Measurements from ENCODE around the gene GCNT3. TPM values are rescaled to one million over a fixed set of nuclear protein-coding genes. Genes with fewer than 3 reads are reported as not detected.

Gene GCNT3, protein sequence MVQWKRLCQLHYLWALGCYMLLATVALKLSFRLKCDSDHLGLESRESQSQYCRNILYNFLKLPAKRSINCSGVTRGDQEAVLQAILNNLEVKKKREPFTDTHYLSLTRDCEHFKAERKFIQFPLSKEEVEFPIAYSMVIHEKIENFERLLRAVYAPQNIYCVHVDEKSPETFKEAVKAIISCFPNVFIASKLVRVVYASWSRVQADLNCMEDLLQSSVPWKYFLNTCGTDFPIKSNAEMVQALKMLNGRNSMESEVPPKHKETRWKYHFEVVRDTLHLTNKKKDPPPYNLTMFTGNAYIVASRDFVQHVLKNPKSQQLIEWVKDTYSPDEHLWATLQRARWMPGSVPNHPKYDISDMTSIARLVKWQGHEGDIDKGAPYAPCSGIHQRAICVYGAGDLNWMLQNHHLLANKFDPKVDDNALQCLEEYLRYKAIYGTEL
- total RNA-seq = 1 to 10 TPM in 1 of 2 donors, under 1 TPM in 1; 0.48 to 1.3 TPM
- polyA plus RNA-seq (2013, experiment 1 of 2) = 0.11 TPM
- polyA plus RNA-seq (2013, experiment 2 of 2) = not detected
- long read RNA-seq, experiment 1 = 0 reads
- long read RNA-seq, experiment 2, full-length matches to known transcripts = 1 of 1 reads
- long read RNA-seq, experiment 2, partial matches to known transcripts = 0 of 1 reads
- long read RNA-seq, experiment 2, other reads (novel, unspliced or antisense) = 0 of 1 reads
- long read RNA-seq, experiment 3, full-length matches to known transcripts = 3 of 3 reads
- long read RNA-seq, experiment 3, partial matches to known transcripts = 0 of 3 reads
- long read RNA-seq, experiment 3, other reads (novel, unspliced or antisense) = 0 of 3 reads
- long read RNA-seq, experiment 4, partial matches to known transcripts = 0 of 1 reads
- long read RNA-seq, experiment 4, other reads (novel, unspliced or antisense) = 1 of 1 reads

DNA sequence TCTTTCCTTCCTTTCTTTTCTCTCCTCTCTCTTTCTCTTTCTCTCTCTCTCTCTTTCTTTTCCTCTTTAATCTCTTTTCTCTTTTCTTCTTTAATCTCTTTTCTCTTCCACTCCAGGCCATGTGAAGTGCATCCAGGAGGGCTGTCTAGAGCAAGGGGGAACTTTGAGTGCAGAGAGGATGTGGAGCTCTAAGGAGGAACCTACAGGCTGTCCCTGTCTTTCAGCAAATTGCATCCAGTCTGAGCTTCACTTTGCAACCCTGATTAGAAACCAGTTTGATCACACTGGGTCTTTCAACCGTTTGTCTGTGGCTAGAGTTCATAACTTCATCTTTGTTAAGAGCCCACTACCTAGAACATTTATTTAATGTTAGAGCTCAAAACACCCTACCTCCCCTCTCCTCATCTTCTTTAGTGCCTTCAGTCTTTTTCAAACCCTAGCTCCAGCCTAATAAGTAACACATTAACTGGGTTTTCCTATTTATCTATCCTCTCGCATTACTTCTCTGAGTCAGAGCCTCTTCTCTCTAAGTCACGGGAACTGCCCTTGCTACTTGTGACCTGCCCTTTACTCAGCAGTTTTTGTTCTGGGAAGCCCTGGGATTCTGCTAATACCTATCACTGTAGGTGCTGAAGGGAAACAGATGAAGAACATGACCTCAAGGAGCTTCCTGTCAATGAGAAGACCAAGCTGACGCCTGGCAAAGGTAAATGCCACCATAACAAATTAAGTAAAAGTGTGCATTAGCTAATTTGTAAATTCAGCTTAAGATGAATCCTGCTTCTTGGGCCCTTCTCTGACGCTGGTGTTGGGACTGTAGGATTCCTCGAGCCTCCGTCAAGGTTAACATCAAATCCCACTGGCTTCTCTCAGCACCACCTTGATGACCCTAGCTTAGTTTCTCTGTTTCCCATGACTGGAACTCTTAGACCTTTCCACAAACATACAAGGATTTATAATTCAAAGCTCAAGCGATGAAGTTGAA lies at the start of gene GCNT3:
Gene GCNT3 (plus strand): TSS at position 508 of the 985 bp plus-strand sequence. CDS start 6,456 bp downstream, outside the sequence.
- H3K4me1 ChIP-seq (ENCODE audit: control insufficient read depth, insufficient read depth, low read length) = no peaks in the 10 kb centered on the region
- no peak within 1 kb of the TSS for H3K27ac ChIP-seq (ENCODE audit: low read depth, low read length)
- H3K36me3 ChIP-seq (ENCODE audit: control insufficient read depth, insufficient read depth, low read length) = no peaks in the 10 kb centered on the region
- Mint-ChIP-seq H3K4me3 (no peak within 1 kb of the TSS), H3K9me3 (peaks cover 15% of the 10 kb centered on the region), H3K27me3 (ENCODE audit: insufficient read depth) (peaks cover 5% of the 10 kb centered on the region), H3K36me3 (ENCODE audit: low read depth) (peaks cover 2% of the 10 kb centered on the region), H3K27ac (no peak within 1 kb of the TSS), H3K4me1 (peaks cover 8% of the 10 kb centered on the region)
- no peak within 1 kb of the TSS for H3K9ac ChIP-seq (ENCODE audit: extremely low read depth, low read length, poor library complexity, severe bottlenecking)
- H3K27me3 ChIP-seq (ENCODE audit: control insufficient read depth, insufficient read depth, low read length, poor library complexity, severe bottlenecking) = no peaks in the 10 kb centered on the region
- TF ChIP-seq, protein P1, sequence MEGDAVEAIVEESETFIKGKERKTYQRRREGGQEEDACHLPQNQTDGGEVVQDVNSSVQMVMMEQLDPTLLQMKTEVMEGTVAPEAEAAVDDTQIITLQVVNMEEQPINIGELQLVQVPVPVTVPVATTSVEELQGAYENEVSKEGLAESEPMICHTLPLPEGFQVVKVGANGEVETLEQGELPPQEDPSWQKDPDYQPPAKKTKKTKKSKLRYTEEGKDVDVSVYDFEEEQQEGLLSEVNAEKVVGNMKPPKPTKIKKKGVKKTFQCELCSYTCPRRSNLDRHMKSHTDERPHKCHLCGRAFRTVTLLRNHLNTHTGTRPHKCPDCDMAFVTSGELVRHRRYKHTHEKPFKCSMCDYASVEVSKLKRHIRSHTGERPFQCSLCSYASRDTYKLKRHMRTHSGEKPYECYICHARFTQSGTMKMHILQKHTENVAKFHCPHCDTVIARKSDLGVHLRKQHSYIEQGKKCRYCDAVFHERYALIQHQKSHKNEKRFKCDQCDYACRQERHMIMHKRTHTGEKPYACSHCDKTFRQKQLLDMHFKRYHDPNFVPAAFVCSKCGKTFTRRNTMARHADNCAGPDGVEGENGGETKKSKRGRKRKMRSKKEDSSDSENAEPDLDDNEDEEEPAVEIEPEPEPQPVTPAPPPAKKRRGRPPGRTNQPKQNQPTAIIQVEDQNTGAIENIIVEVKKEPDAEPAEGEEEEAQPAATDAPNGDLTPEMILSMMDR (conservative IDR thresholded peaks at IDR 0.05) = no peak
- WGBS, 2 experiments (ENCODE audit: insufficient coverage in 1 of 2, insufficient read length in 1 of 2) = 80 to 81% methylated on average over 7 to 8 of the region's 8 CpGs
- DNase-seq = no peak
- H3K4me3 ChIP-seq (ENCODE audit: low read length) = peak within 1 kb of the TSS; percentile 44
- H3K9me3 ChIP-seq (ENCODE audit: control insufficient read depth, low read length) = peaks cover 5% of the 10 kb centered on the region

DNA sequence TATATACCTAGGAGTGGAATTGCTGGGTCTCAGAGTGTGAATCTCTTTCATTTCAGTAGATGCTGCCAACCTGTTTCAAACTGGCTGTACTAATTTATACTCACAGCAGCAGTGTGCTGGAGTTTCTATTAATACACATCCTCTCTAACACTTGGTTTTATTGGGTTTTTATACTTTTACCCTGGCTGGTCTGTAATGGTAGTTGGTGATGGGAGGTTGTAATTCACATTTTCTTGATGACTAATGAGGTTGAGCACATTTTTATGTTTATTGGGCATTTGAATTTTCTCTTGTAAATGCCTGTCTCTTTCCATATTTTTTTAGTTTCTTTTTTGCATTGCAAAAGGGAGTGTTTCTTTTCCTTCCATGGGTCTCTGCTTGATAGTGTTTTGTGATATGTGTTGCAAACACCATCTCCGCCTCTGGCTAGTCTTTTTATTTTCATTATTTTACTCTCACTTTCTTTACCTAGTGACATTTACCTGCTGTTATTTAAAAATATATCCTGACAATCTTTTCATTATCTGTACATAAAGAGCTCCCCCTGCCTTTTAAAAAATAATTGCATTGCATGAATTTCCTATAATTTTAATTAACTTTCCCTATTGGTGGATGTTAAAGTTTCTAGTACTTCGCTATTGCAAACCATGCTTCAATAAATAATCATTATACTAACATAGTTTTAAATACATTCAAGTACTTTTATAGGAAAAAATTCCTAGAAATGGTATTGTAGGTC lies 49.0 kb upstream of the GCNT3 start:
- H3K36me3 Mint-ChIP-seq (ENCODE audit: low read depth) = no peaks in the 10 kb centered on the region
- peaks cover 2% of the 10 kb centered on the region for H3K4me1 Mint-ChIP-seq
- Histone ChIP-seq H3K27ac (ENCODE audit: low read depth, low read length) (no peak overlapping the region), H3K9ac (ENCODE audit: extremely low read depth, low read length, poor library complexity, severe bottlenecking) (no peak overlapping the region), H3K9me3 (ENCODE audit: control insufficient read depth, low read length) (peaks cover 6% of the 10 kb centered on the region), H3K4me1 (ENCODE audit: control insufficient read depth, insufficient read depth, low read length) (no peaks in the 10 kb centered on the region), H3K27me3 (ENCODE audit: control insufficient read depth, insufficient read depth, low read length, poor library complexity, severe bottlenecking) (no peaks in the 10 kb centered on the region), H3K4me3 (ENCODE audit: low read length) (no peak overlapping the region), H3K36me3 (ENCODE audit: control insufficient read depth, insufficient read depth, low read length) (no peaks in the 10 kb centered on the region)
- H3K27ac Mint-ChIP-seq = no peak overlapping the region
- DNase-seq = no peak
- WGBS, 2 experiments (ENCODE audit: insufficient coverage in 1 of 2, insufficient read length in 1 of 2) = 90% methylated on average over 1 of the region's 2 CpGs; no CpG with 5 or more reads in 1 of the 2 experiments
- TF ChIP-seq, protein P1 (conservative IDR thresholded peaks at IDR 0.05) = no peak
- H3K27me3 Mint-ChIP-seq (ENCODE audit: insufficient read depth) = no peaks in the 10 kb centered on the region
- no peak overlapping the region for H3K4me3 Mint-ChIP-seq
- H3K9me3 Mint-ChIP-seq = peaks cover 2% of the 10 kb centered on the region

All from endodermal cell (in vitro differentiated cells).